Endodermal cell (in vitro differentiated cells): Measurements from ENCODE around the gene TEX264. TPM values are rescaled to one million over a fixed set of nuclear protein-coding genes. Genes with fewer than 3 reads are reported as not detected.

Experiments
- DNase-seq: peaks from one replicate; pipeline ENCODE4 v3.0.0-alpha.2; 2017
- H3K27ac ChIP-seq: 2 replicates; pipeline ENCODE4 v1.5.1; 2013; ENCODE audit warnings: mild to moderate bottlenecking, low read depth, low read length, moderate library complexity
- H3K27me3 ChIP-seq: 2 replicates; pipeline ENCODE4 v1.6.1; 2013; ENCODE audit warnings: mild to moderate bottlenecking, low read length, moderate library complexity; ENCODE audit not compliant: insufficient read depth, control insufficient read depth, poor library complexity, severe bottlenecking
- H3K36me3 ChIP-seq: 2 replicates; pipeline ENCODE4 v1.7.0; 2013; ENCODE audit warnings: mild to moderate bottlenecking, low read length, moderate library complexity; ENCODE audit not compliant: control insufficient read depth, insufficient read depth
- H3K4me1 ChIP-seq: one replicate; pipeline ENCODE4 v1.7.0; 2013; ENCODE audit warnings: low read length; ENCODE audit not compliant: control insufficient read depth, insufficient read depth
- H3K4me3 ChIP-seq: 2 replicates; pipeline ENCODE4 v1.5.1; 2013; ENCODE audit warnings: mild to moderate bottlenecking, low read length, moderate library complexity
- H3K9ac ChIP-seq: 2 replicates; pipeline ENCODE4 v1.6.1; 2013; ENCODE audit warnings: mild to moderate bottlenecking, low read length, moderate library complexity; ENCODE audit not compliant: poor library complexity, severe bottlenecking; ENCODE audit errors: extremely low read depth
- H3K9me3 ChIP-seq: 2 replicates; pipeline ENCODE4 v1.6.1; 2013; ENCODE audit warnings: mild to moderate bottlenecking, low read length, moderate library complexity; ENCODE audit not compliant: control insufficient read depth
- H3K27ac Mint-ChIP-seq: 2 replicates; pipeline ENCODE4 v1.8.0; 2020; ENCODE audit warnings: mixed read lengths
- H3K27me3 Mint-ChIP-seq: 2 replicates; pipeline ENCODE4 v1.8.0; 2021; ENCODE audit warnings: mild to moderate bottlenecking, mixed read lengths; ENCODE audit not compliant: insufficient read depth
- H3K36me3 Mint-ChIP-seq: 2 replicates; pipeline ENCODE4 v1.8.0; 2020; ENCODE audit warnings: low read depth, mixed read lengths
- H3K4me1 Mint-ChIP-seq: 2 replicates; pipeline ENCODE4 v1.8.0; 2020; ENCODE audit warnings: mixed read lengths
- H3K4me3 Mint-ChIP-seq: 2 replicates; pipeline ENCODE4 v1.8.0; 2020; ENCODE audit warnings: mild to moderate bottlenecking, moderate library complexity, mixed read lengths
- H3K9me3 Mint-ChIP-seq: 2 replicates; pipeline ENCODE4 v1.8.0; 2020; ENCODE audit warnings: mild to moderate bottlenecking, mixed read lengths
- CTCF ChIP-seq: fragments of 200-600 bp; sonication (generic); conservative IDR thresholded peaks from 2 replicates; pipeline ENCODE4 v1.5.0; 2021; ENCODE audit warnings: antibody characterized with exemption, mild to moderate bottlenecking
- WGBS, 2 experiments: methylation state at CpG; one replicate each; pipeline versions ENCODE4 v1.1.5 to v1.1.7; 2013; ENCODE audit warnings: missing lambda C conversion rate in 2 of 2, mixed read lengths in 1 of 2; ENCODE audit not compliant: insufficient coverage in 1 of 2, insufficient read length in 1 of 2; 5-methylcytosine and 5-hydroxymethylcytosine counted together
- total RNA-seq, 2 donors: library from RNA; stranded (reverse); fragmentation: NEBNext Ultra II Directional in 1 of 2; extraction: Animal tissue kit (Norgen Biotek cat#: 25700) in 1 of 2; gene quantifications; 2 replicates in 1 of 2; 3 replicates in 1 of 2; pipeline ENCODE4 v1.2.1, GENCODE V29; 2021

TEX264 gene
- total RNA-seq, 2 donors from 2014 or later: 21.1 to 24.9 TPM

- H3K4me1 ChIP-seq: no peaks in the 10 kb centered on the region
- no peaks in the 10 kb centered on the region for H3K27me3 Mint-ChIP-seq
- H3K27me3 ChIP-seq: no peaks in the 10 kb centered on the region
- peaks cover 9% of the 10 kb centered on the region for H3K36me3 Mint-ChIP-seq
- no peak overlapping the region for H3K4me3 ChIP-seq
- no peaks in the 10 kb centered on the region for H3K9me3 Mint-ChIP-seq
- no peak overlapping the region for H3K27ac Mint-ChIP-seq
- 93% methylated on average over 1 of the region's 1 CpG; no CpG with 5 or more reads in 1 of the 2 experiments for WGBS, 2 experiments
- peaks cover 7% of the 10 kb centered on the region for H3K36me3 ChIP-seq
- no peaks in the 10 kb centered on the region for H3K9me3 ChIP-seq
- H3K4me3 Mint-ChIP-seq: no peak overlapping the region
- no peak overlapping the region for H3K27ac ChIP-seq
- TF ChIP-seq CTCF: no peak
- DNase-seq: no peak
- peaks cover 16% of the 10 kb centered on the region for H3K4me1 Mint-ChIP-seq
- H3K9ac ChIP-seq: no peak overlapping the region
Measured at GRCh38 chr3:51678186-51678585, 7.1 kb downstream of the TEX264 start.

GRCh38 chr3:51678641-51679040 lies 7.6 kb downstream of the TEX264 start:
- H3K4me3 ChIP-seq: no peak overlapping the region
- H3K36me3 ChIP-seq: peaks cover 8% of the 10 kb centered on the region
- H3K27ac ChIP-seq: no peak overlapping the region
- TF ChIP-seq CTCF: no peak
- 82 to 83% methylated on average over 2 of the region's 2 CpGs for WGBS, 2 experiments
- peak; percentile 55 for DNase-seq
- H3K9ac ChIP-seq: no peak overlapping the region
- H3K27me3 ChIP-seq: no peaks in the 10 kb centered on the region
- H3K9me3 ChIP-seq: no peaks in the 10 kb centered on the region
- H3K4me1 ChIP-seq: no peaks in the 10 kb centered on the region
- Mint-ChIP-seq H3K27ac (no peak overlapping the region), H3K27me3 (no peaks in the 10 kb centered on the region), H3K4me1 (peaks cover 11% of the 10 kb centered on the region), H3K9me3 (no peaks in the 10 kb centered on the region), H3K36me3 (peaks cover 9% of the 10 kb centered on the region), H3K4me3 (no peak overlapping the region)

- H3K36me3 ChIP-seq: peaks cover 13% of the 10 kb centered on the region
- Mint-ChIP-seq H3K27ac (no peak overlapping the region), H3K4me1 (peaks cover 11% of the 10 kb centered on the region), H3K9me3 (no peaks in the 10 kb centered on the region), H3K27me3 (no peaks in the 10 kb centered on the region), H3K36me3 (peaks cover 9% of the 10 kb centered on the region), H3K4me3 (no peak overlapping the region)
- no peak overlapping the region for H3K9ac ChIP-seq
- 92 to 93% methylated on average over 4 of the region's 4 CpGs for WGBS, 2 experiments
- no peak for DNase-seq
- no peaks in the 10 kb centered on the region for H3K9me3 ChIP-seq
- no peaks in the 10 kb centered on the region for H3K4me1 ChIP-seq
- no peak overlapping the region for H3K4me3 ChIP-seq
- no peak overlapping the region for H3K27ac ChIP-seq
- no peaks in the 10 kb centered on the region for H3K27me3 ChIP-seq
- no peak for TF ChIP-seq CTCF
Measured at GRCh38 chr3:51679318-51679717, 8.3 kb downstream of the TEX264 start.
